Inferior parietal cortex (tissue), 1 donor: Measurements from ENCODE around the gene MRPS14.

Experiments used
- DNase-seq: peaks from one replicate; pipeline ENCODE4 v3.0.0-alpha.2; 2016; ENCODE audit errors: extremely low spot score

Gene MRPS14

GRCh38 chr1:174988539-174988938 is 34.7 kb downstream of the MRPS14 start:
- DNase-seq, result no peak

DNA sequence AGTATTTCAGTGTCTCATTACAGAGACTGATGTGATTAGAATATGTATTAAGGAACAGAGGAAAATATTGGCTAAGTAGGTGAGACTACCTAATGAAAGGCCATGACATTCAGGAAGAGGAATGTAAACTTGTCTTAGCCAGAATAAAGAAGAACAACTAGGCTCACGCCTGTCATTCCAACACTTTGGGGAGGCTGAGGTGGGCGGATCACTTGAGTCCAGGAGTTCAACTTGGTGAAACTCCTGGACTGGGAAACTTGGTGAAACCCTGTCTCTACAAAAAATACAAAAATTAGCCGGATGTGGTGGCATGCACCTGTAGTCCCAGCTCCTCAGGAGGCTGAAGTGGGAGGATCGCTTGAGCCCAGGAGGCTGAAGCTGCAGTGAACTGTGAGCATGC is 38.3 kb downstream of the MRPS14 start:
- DNase-seq, result no peak

- DNase-seq, result peak; percentile 78
Measured at GRCh38 chr1:174982971-174983689, 40.1 kb downstream of the MRPS14 start.

- DNase-seq, result no peak
Measured at GRCh38 chr1:174976436-174977108, 46.7 kb downstream of the MRPS14 start.

- DNase-seq, result no peak
Measured at GRCh38 chr1:174975764-174976163, 47.5 kb downstream of the MRPS14 start.

DNA sequence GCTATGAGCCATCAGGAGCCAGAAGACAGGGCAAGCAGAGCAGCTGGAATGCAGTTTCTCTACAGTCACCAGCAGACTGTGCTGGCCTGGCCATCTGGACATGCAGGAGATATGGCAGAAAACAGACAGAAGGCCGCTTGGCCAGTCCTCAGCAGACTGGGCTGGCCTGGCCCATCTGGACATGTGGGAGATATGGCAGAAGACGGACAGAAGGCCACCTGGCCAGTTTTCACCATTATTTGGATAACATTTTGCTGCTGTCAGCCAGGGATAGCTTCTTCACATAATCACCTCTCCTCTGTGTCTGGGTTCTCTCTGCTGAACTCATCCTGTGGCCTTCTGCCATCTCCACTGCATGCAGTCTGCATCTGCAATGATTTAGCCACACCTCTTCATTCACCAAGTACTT is 48.5 kb downstream of the MRPS14 start:
- DNase-seq, result no peak

- DNase-seq, result no peak
Measured at GRCh38 chr1:174971902-174972301, 51.3 kb downstream of the MRPS14 start.

GRCh38 chr1:174971466-174971865 is 51.8 kb downstream of the MRPS14 start:
- DNase-seq, result no peak

GRCh38 chr1:174969977-174970376 is 53.2 kb downstream of the MRPS14 start:
- DNase-seq, result no peak

- DNase-seq, result no peak
Measured at GRCh38 chr1:174968750-174969244, 54.4 kb downstream of the MRPS14 start.

DNA sequence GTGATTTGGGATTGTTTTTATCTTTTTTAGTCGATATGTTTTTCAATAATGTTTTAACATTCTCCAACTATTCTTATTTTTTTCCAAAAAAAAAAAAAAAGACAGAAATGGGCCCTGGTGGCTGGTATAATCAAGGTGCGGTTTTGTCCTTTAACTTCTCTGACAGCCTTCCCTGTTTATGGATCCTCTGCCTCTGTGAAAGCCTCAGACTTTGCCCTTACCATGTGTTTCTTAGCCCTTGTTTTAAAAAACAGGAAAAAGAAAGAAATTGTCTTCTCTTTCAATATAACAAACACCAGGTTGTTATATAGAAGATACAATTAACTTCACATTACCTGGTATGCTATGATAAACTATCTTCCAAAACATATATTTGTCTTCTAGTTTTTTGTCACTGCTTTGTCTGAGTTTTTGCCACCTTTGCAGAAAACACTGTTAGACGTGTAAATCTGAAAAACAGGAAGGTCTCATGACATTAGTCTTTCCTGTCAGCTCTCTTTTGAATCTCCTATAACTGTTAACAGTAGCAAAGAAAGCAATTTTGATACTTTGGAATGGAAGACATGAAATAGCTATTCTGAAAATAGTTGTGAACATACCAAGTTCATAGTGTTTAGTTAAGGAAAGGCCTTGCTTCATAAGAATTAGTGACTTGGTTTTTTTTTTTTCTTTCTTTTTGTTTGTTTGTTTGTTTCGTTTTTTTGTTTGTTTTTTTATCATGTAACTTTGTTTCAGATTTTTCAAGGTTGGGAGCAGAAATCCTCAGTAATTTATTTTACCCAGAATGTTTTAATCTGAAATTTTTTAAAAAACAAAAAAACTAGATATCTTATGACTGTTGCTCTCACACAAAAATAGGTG is 55.1 kb downstream of the MRPS14 start:
- no peak for DNase-seq

DNA sequence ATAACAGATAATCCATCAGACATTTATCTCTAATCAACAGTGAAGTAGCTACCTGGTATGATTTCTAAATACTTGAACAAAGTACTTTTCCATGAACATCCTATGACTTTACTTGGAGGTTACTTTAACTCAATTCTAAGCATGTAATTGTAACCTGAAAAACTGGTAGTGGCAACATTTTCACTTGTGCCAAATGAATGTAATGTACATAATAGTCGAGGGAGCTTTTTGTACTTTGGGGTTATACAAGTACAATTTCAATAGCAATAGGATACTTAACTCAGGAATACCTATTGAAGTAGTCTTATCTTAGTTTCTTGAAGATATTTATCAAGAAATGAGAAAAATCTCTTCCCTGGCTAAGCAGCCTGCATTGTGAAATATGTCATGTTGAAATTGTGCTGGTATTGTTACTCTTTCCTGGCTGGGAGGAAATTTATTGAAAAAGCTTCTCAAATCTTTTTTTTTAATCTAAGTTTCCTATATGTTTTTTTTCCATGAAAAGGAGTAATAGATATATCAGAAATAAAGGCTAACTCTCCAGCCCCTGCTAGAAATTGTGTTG is 57.1 kb downstream of the MRPS14 start:
- no peak for DNase-seq

- DNase-seq, result no peak
Measured at GRCh38 chr1:174965362-174966007, 57.7 kb downstream of the MRPS14 start.

GRCh38 chr1:174964972-174965361 is 58.3 kb downstream of the MRPS14 start:
- DNase-seq, result no peak

GRCh38 chr1:174964261-174964971 is 58.8 kb downstream of the MRPS14 start:
- peak; percentile 65 for DNase-seq

DNA sequence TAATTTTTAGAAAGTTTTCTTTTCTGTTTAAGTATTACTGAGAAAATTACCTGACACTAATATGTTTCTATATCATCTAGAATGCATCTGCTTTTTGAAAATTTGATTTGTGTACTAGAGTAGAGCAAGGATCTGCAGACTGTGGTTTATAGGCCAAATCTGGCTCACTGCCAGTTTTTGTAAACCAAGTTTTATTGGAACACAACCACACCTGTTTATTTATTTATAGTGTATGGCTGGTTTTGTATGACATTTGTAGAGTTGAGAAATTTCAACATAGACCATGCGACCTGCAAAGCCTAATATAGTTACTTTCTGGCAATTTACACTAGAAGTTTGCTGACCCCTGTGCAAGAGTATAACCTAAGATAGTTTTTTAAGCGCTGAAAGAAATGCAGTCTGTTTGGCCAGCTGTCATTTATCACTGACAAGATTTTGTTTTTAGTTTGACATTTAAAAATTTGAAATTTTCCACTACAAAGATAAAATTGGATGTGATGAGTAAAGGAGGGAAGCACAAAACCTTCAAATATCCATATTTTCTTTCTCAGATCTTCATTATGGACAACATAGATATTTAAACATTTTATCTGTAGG is 59.6 kb downstream of the MRPS14 start:
- no peak for DNase-seq
